HG03469 (cell line): ENCODE measurements around the gene CENPV.
"Not testable (repeated sequence)": the region's sequence is repeated elsewhere in the genome, so short reads cannot be mapped to it uniquely, and the experiment has no call there.

Experiments used
- ATAC-seq: cut with Tn5 transposase; IDR thresholded peaks from one replicate; pipeline ENCODE4 v1.9.1; 2021; ENCODE audit warnings: mild to moderate bottlenecking, moderate library complexity, moderate number of reproducible peaks; ENCODE audit not compliant: unreplicated experiment

Gene CENPV

DNA sequence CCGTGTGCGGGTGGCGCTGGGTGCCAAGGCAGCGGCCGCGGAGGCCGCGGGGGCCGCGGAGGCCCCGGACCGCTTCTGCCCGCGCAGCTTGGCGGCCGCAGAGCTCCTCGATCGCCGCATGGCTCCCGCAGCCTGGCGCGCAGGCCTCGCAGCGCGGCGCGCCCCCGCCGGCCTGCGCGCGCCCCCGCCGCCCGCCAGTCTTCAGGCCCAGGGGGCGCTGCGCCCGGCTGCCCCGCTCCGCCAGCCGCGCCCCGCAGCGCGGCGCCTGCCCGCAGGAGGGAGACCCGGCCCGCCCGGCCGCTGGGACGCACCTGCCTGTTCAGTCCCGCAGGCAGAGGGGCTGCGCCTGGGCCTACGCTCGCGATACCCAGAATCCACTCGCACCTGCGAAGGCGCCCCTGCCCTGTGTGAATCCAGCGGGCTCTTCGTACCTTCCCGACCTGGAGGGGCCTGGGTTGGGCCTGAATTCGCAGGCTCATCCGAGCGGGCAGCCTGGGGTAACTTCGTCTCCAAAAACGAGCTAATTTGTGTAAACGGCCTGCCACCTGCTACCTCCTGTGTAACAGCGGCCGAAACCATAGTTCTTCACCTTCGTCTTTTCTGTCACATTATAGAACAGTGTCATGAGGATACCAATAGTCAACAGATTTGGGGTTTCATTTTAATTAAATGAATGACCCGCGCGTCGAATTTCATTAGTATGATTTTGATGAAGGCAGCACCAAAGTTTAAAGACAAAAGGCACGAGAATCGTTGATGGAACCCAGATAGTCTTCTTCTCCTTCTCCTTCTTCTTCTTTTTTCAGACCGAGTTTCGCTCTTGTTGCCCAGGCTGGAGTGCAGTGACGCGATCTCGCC lies at the start of gene CENPV:
Gene CENPV (minus strand): TSS at position 153 of the 858 bp plus-strand sequence. CDS start 33 bp downstream, at position 120.
- peak; percentile 48 for ATAC-seq

DNA sequence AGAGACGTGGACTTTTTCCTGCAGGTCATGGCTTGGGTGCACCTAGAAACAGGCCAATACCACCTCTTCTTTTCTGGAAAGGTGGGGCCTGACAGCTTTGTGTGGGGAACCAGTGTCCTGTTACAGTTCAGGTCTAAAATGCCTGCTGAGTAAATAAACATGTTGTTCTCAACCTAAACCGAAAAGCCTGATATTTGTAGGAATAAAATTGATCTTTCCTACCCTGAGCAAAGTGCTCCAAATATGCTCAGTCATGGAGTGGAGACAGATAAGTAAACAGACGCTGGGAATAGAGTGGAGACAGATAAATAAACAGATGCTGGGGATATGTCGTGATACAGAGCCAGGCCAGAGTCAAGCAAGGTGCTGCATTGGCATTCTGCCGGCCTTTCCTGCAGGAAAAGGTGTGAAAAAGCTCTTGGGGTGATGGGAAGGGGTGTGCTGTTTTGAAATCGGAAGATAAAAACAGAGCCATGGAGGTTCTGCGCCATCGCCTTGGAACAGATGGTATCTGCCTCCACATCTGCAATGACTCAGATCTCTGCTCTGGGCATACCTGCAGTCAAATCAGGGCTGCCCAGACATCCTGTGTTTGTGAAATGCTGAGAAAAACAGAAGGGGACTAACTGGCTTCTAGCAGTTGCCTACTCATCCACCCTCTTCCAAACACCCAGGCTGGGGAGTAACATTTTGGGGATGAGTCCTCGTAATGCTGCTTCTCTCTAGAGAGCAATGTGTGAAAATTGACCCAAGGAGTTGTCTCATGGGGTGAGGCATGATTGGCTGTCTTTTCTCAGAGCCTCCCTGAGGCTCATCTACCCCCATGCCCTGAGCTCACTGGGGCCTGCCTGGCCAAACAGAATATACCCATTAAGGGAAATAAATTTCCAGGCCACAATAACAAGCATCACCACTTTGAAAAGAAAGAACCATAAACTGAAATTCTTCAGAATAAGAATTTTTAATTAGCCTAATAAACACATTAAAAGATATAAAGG lies 45.3 kb upstream of the CENPV start:
- ATAC-seq = peak; percentile 46

GRCh38 chr17:16396693-16397092 lies 43.4 kb upstream of the CENPV start:
- ATAC-seq = not testable (repeated sequence)

- ATAC-seq = not testable (repeated sequence)
These were observed 42.6 kb upstream of the CENPV start for GRCh38 chr17:16395887-16396286.

GRCh38 chr17:16392491-16392890 lies 39.2 kb upstream of the CENPV start:
- not testable (repeated sequence) for ATAC-seq

DNA sequence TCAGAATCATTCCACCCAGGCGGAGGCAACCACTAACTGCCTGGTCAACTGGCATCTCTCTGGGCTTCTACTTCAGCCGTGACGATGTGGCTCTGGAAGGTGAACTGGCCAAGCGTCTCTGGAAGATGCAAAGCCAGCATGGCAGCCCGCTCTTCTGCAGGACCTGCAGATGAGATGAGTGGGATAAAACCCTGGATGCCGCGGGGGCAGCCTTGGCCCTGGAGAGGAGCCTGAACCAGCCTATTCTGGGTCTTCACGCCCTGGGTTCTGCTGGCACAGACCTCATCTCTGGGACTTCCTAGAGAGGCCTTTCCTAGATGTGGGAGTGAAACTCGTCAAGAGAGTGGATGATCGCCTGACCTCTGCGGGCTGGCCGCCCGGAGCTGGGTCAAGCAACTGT lies 38.2 kb upstream of the CENPV start:
- ATAC-seq = no peak

DNA sequence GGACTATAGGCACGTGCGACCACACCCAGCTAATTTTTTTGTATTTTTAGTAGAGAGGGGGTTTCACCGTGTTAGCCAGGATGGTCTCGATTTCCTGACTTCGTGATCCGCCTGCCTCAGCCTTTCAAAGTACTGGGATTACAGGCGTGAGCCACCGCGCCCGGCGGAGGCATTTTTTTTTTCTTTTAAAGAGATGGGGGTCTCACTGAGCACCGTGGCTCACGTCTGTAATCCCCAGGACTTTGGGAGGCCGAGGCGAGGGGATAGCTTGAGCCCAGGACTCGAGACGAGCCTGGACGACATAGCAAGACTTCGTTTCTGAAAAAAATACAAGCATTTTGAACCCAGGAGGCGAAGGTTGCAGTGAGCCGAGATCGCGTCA lies 32.8 kb upstream of the CENPV start:
- not testable (repeated sequence) for ATAC-seq

GRCh38 chr17:16384557-16384956 lies 31.3 kb upstream of the CENPV start:
- ATAC-seq = no peak

DNA sequence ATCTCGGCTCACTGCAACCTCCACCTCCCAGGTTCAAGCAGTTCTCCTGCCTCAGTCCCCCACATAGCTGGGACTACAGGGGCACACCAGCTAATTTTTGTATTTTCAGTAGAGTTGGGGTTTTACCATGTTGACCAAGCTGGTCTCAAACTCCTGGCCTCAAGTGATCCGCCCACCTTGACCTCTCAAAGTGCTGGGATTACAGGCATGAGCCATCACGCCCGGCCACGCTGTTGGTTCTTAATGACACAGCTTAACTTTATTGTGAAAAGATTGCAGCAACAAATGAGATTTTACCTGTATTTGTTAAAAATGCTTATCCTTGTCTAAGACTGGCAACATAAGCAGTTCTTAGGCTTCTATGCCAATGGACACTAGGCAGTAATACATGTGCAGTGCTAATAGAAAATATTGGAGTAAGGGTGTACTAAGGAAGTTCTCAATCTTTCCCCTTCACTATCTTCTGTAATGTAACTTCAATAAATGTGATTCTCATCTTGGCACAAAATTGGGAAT lies 30.6 kb upstream of the CENPV start:
- ATAC-seq = no peak

DNA sequence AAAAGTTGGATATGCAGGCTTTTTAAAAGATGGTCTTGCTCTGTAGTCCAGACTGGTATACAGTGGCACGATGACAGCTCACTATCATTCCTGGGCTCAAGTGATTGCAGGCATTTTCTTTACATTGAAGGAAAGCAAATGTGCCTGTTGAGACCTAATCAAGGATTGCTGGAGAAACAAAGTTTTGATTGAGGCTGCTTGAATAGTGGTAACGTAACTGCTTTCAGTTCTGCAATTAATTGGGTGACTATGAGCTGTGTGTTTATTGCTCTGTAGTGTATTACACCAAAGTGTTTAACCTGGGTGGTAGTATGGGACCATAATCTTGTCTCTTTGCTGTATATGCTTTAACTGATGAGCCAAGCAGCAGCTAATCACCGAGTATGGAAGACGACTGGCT lies 29.9 kb upstream of the CENPV start:
- no peak for ATAC-seq

GRCh38 chr17:16381496-16381820 lies 28.2 kb upstream of the CENPV start:
- no peak for ATAC-seq

DNA sequence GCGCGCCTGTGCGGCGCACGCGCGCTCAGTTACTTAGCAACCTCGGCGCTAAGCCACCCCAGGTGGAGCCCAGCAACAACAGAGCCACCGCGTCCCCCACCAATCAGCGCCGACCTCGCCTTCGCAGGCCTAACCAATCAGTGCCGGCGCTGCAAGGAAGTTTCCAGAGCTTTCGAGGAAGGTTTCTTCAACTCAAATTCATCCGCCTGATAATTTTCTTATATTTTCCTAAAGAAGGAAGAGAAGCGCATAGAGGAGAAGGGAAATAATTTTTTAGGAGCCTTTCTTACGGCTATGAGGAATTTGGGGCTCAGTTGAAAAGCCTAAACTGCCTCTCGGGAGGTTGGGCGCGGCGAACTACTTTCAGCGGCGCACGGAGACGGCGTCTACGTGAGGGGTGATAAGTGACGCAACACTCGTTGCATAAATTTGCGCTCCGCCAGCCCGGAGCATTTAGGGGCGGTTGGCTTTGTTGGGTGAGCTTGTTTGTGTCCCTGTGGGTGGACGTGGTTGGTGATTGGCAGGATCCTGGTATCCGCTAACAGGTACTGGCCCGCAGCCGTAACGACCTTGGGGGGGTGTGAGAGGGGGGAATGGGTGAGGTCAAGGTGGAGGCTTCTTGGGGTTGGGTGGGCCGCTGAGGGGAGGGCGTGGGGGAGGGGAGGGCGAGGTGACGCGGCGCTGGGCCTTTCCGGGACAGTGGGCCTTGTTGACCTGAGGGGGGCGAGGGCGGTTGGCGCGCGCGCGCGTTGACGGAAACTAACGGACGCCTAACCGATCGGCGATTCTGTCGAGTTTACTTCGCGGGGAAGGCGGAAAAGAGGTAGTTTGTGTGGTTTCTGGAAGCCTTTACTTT lies 27.6 kb upstream of the CENPV start, which contains the start of gene UBB:
Gene UBB (plus strand): TSS at position 452 of the 856 bp plus-strand sequence. CDS start 817 bp downstream, outside the sequence.
- peak; percentile 63 for ATAC-seq

GRCh38 chr17:16379654-16380053 lies 26.4 kb upstream of the CENPV start:
- no peak for ATAC-seq

- no peak for ATAC-seq
These were observed 25.5 kb upstream of the CENPV start for GRCh38 chr17:16378636-16379282.

GRCh38 chr17:16377941-16378341 lies 24.7 kb upstream of the CENPV start:
- ATAC-seq = no peak

- no peak for ATAC-seq
These were observed 21.1 kb upstream of the CENPV start for GRCh38 chr17:16374146-16374938.

DNA sequence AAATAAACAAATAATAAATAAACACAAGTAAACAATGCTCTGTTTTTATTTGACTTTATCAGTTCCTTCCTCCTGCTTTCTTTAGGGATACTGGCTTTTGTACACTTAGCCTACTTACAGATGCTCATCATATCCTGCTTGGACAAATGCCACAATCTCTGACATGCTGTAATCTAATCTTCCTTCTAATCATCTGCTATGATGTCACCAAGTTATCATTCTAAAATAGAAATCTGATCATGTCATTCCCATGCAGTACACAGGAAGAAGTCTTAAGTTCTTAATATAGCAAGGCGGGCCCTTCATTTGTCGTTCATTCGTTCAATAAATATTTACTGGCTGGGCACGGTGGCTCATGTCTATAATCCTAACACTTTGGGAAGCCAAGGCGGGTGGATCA lies 18.5 kb upstream of the CENPV start:
- ATAC-seq = no peak

DNA sequence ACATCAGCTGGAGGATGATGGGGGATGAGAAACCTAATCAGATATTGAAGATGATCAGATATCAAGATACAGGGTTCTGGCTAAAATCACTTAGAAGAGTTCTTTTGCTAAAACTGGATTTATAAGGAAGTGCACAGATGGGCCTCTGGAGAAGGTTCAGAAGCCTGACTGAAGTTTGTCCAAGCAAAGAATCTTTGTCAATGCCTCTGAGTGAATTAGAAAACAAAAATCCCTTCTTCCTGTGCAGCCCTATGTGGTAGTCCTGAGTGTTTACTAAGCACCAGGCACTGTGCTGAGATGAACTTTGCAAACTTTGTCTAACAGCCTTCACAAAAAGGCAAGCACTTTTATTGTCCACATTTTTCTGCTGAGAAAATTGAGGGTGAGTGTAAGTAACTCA lies 11.4 kb upstream of the CENPV start:
- no peak for ATAC-seq
